ENCODE data around the gene XYLT2. TPM values are rescaled to one million over a fixed set of nuclear protein-coding genes. Genes with fewer than 3 reads are reported as not detected.

Gene XYLT2
- total and polyA plus RNA-seq, 10 donors = 10.0 to 27.3 (median 19.6) TPM

GRCh38 chr17:50392621-50393020, 46.7 kb downstream of the XYLT2 start:
- Histone ChIP-seq H3K4me3 (no peak overlapping the region), H3K36me3 (peaks cover 0 to 81% (median 72%) of the 10 kb centered on the region in 6 donors), H3K9me3 (no peaks in the 10 kb centered on the region), H3K27ac (no peak overlapping the region), H3K4me1 (peaks cover 16 to 57% (median 30%) of the 10 kb centered on the region in 6 donors), H3K27me3 (replicated peaks in 1 of 7) (no peaks in the 10 kb centered on the region)
- TF ChIP-seq CTCF (IDR thresholded peaks at IDR 0.05 in 8 of 11, conservative IDR thresholded peaks at IDR 0.05 in 3 of 11) = no peak
- TF ChIP-seq POLR2AphosphoS5 (IDR thresholded peaks at IDR 0.05) = no peak
- 81 to 94% (median 91%) methylated on average over 6 of the region's 6 CpGs for WGBS, 5 donors
- intact Hi-C loops (cut with DNase I; ENCODE audit: low total_unique reads) = no loop called here
- DNase-seq = no peak

GRCh38 chr17:50393700-50394099, 47.8 kb downstream of the XYLT2 start:
- H3K4me3 ChIP-seq = no peak overlapping the region
- H3K36me3 ChIP-seq = peaks cover 0 to 70% (median 61%) of the 10 kb centered on the region in 6 donors
- peaks cover 16 to 64% (median 34%) of the 10 kb centered on the region in 6 donors for H3K4me1 ChIP-seq
- H3K27me3 ChIP-seq (replicated peaks in 1 of 7) = no peaks in the 10 kb centered on the region
- intact Hi-C loops (cut with DNase I; ENCODE audit: low total_unique reads) = no loop called here
- no peaks in the 10 kb centered on the region for H3K9me3 ChIP-seq
- TF ChIP-seq POLR2A (IDR thresholded peaks at IDR 0.05) (no peak), CTCF (IDR thresholded peaks at IDR 0.05 in 8 of 11, conservative IDR thresholded peaks at IDR 0.05 in 3 of 11) (no peak), POLR2AphosphoS5 (IDR thresholded peaks at IDR 0.05) (no peak)
- no peak for DNase-seq
- 94 to 99% (median 97%) methylated on average over 5 of the region's 5 CpGs for WGBS, 5 donors
- no peak overlapping the region for H3K27ac ChIP-seq

DNA sequence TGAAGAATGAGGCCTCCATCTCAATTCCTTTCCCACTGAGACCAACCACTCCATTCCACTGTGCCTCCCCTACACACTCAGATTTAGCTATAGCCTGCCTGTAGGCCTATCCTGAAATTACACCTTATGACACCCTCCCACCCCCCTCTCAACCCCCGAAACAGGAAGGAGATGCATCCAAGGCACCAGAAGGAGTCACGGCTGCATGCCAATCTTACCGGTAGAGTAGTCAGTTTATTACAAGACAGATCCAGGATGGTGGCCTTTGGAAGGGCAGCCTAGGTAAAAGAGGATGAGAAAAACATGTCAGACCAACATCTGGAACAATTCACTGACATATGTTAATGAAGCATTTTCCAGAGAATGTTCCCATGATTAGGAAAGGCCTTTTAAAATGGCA, 48.8 kb downstream of the XYLT2 start:
- Histone ChIP-seq H3K4me3 (no peak overlapping the region), H3K4me1 (peaks cover 16 to 64% (median 34%) of the 10 kb centered on the region in 6 donors), H3K27ac (no peak overlapping the region), H3K36me3 (peaks cover 0 to 60% (median 52%) of the 10 kb centered on the region in 6 donors), H3K9me3 (no peaks in the 10 kb centered on the region), H3K27me3 (replicated peaks in 1 of 7) (no peaks in the 10 kb centered on the region)
- intact Hi-C loops (cut with DNase I; ENCODE audit: low total_unique reads) = no loop called here
- 12 to 43% (median 24%) methylated on average over 3 of the region's 3 CpGs for WGBS, 5 donors
- DNase-seq = no peak
- no peak for TF ChIP-seq CTCF (IDR thresholded peaks at IDR 0.05 in 8 of 11, conservative IDR thresholded peaks at IDR 0.05 in 3 of 11)
- no peak for TF ChIP-seq POLR2A (IDR thresholded peaks at IDR 0.05)
- TF ChIP-seq POLR2AphosphoS5 (IDR thresholded peaks at IDR 0.05) = no peak

GRCh38 chr17:50396261-50397110, 50.6 kb downstream of the XYLT2 start:
- no peak for DNase-seq
- intact Hi-C loops (cut with DNase I; ENCODE audit: low total_unique reads) = no loop called here
- whole genome bisulfite sequencing, 5 donors = 11 to 17% (median 14%) methylated on average over 30 of the region's 30 CpGs
- Histone ChIP-seq H3K27me3 (replicated peaks in 1 of 7) (no peaks in the 10 kb centered on the region), H3K4me1 (peaks cover 16 to 52% (median 34%) of the 10 kb centered on the region in 6 donors), H3K36me3 (peaks cover 0 to 43% (median 35%) of the 10 kb centered on the region in 6 donors), H3K27ac (peak overlapping the region; percentile 75 to 94 (median 86)), H3K9me3 (no peaks in the 10 kb centered on the region), H3K4me3 (peak overlapping the region; percentile 68 to 98 (median 92))
- TF ChIP-seq POLR2A (IDR thresholded peaks at IDR 0.05) (no peak), CTCF (IDR thresholded peaks at IDR 0.05 in 8 of 11, conservative IDR thresholded peaks at IDR 0.05 in 3 of 11) (no peak), POLR2AphosphoS5 (IDR thresholded peaks at IDR 0.05) (no peak)

All from spleen (tissue), 11 donors.